Measurements from ENCODE around the gene IFI30. TPM values are rescaled to one million over a fixed set of nuclear protein-coding genes. Genes with fewer than 3 reads are reported as not detected.

The IFI30 gene
- total RNA-seq, 4 donors from 2014 or later: 22.4 to 92.8 (median 42.9) TPM

DNA sequence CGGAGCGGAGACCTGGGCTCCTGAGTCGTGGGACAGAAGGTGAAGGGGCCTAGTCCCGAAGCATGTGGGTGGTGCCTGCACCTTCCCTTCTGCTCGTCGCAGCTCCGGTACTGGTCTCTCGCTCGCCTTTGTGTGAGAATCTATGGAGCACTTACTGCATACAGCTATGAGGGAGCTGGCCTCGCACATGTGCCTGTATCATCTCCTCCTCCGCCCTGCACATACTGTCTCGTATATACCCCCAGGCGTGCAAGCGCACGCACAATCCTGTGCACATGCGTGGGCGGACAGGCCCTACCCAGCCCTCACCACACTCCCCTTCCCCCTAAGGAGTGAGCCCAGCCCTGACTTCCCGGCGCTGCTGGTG is 12.0 kb upstream of the IFI30 start:
- no peaks in the 10 kb centered on the region for H3K9me3 ChIP-seq
- intact Hi-C loops (cut with DNase I): no loop called here
- no peaks in the 10 kb centered on the region for H3K27me3 ChIP-seq
- peaks cover 25 to 49% (median 37%) of the 10 kb centered on the region in 4 donors for H3K36me3 ChIP-seq
- H3K4me3 ChIP-seq: peak overlapping the region; percentile 53 to 61 (median 59)
- WGBS: 55% methylated on average over 15 of the region's 19 CpGs
- H3K4me1 ChIP-seq: peaks cover 29 to 44% (median 36%) of the 10 kb centered on the region in 4 donors
- no peak for DNase-seq (ENCODE audit: extremely low spot score)
- TF ChIP-seq POLR2A (IDR thresholded peaks at IDR 0.05; ENCODE audit: low read depth) (no peak), EP300 (IDR thresholded peaks at IDR 0.05) (no peak), POLR2AphosphoS5 (IDR thresholded peaks at IDR 0.05) (no peak)
- TF ChIP-seq, protein P1, sequence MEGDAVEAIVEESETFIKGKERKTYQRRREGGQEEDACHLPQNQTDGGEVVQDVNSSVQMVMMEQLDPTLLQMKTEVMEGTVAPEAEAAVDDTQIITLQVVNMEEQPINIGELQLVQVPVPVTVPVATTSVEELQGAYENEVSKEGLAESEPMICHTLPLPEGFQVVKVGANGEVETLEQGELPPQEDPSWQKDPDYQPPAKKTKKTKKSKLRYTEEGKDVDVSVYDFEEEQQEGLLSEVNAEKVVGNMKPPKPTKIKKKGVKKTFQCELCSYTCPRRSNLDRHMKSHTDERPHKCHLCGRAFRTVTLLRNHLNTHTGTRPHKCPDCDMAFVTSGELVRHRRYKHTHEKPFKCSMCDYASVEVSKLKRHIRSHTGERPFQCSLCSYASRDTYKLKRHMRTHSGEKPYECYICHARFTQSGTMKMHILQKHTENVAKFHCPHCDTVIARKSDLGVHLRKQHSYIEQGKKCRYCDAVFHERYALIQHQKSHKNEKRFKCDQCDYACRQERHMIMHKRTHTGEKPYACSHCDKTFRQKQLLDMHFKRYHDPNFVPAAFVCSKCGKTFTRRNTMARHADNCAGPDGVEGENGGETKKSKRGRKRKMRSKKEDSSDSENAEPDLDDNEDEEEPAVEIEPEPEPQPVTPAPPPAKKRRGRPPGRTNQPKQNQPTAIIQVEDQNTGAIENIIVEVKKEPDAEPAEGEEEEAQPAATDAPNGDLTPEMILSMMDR (IDR thresholded peaks at IDR 0.05): no peak
- peak overlapping the region in 3 of 4 donors; percentile 80 to 84 (median 84) for H3K27ac ChIP-seq (replicated peaks in 1 of 4)

- no peaks in the 10 kb centered on the region for H3K9me3 ChIP-seq
- no peak for DNase-seq (ENCODE audit: extremely low spot score)
- H3K4me3 ChIP-seq: no peak overlapping the region
- 93% methylated on average over 7 of the region's 7 CpGs for WGBS
- TF ChIP-seq POLR2AphosphoS5 (IDR thresholded peaks at IDR 0.05) (no peak), POLR2A (IDR thresholded peaks at IDR 0.05; ENCODE audit: low read depth) (no peak)
- TF ChIP-seq, protein P1 (IDR thresholded peaks at IDR 0.05): no peak
- intact Hi-C loops (cut with DNase I): no loop called here
- no peak overlapping the region for H3K27ac ChIP-seq (replicated peaks in 1 of 4)
- peaks cover 15 to 28% (median 19%) of the 10 kb centered on the region in 4 donors for H3K4me1 ChIP-seq
- H3K27me3 ChIP-seq: no peaks in the 10 kb centered on the region
- H3K36me3 ChIP-seq: peaks cover 38 to 74% (median 60%) of the 10 kb centered on the region in 4 donors
Measured at GRCh38 chr19:18164072-18164471, 9.5 kb upstream of the IFI30 start.

DNA sequence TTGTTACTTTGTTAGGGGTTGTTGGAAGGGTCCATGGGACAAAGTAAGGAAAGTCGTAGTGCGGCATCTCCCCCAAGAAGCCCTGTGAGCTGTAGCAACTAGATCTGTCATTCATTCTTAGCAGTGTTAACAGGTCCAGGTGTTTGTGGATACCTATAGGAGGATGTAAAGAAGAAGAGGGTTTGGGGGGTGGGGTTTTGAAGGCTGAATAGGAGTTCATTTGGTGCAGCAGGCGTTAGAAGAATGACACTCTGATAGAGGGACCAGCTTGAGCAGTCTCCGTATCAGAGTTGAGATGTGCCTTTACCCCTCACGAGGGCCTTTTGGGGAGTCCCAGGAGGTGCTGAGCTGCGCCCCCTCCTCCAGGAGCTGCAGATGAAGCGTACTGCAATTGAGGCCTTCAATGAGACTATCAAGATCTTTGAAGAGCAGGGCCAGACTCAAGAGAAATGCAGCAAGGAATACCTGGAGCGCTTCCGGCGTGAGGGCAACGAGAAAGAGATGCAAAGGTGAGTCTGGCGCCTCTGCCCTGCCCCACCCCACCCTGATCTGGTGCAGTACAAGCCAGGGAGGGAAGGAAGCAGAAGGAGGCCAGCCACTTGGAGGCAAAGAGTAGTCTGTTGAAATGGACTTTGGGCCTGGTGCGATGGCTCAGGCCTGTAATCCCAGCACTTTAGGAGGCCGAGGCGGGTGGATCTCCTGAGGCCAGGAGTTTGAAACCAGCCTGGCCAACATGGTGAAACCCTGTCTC is 7.6 kb upstream of the IFI30 start:
- Histone ChIP-seq H3K27ac (replicated peaks in 1 of 4) (no peak overlapping the region), H3K4me1 (peaks cover 9 to 20% (median 12%) of the 10 kb centered on the region in 4 donors), H3K4me3 (no peak overlapping the region), H3K27me3 (no peaks in the 10 kb centered on the region), H3K36me3 (peaks cover 43 to 84% (median 69%) of the 10 kb centered on the region in 4 donors), H3K9me3 (no peaks in the 10 kb centered on the region)
- intact Hi-C loops (cut with DNase I): no loop called here
- WGBS: 97% methylated on average over 11 of the region's 15 CpGs
- DNase-seq (ENCODE audit: extremely low spot score): no peak
- no peak for TF ChIP-seq POLR2AphosphoS5 (IDR thresholded peaks at IDR 0.05)
- TF ChIP-seq POLR2A (IDR thresholded peaks at IDR 0.05; ENCODE audit: low read depth): no peak
- TF ChIP-seq, protein P1 (IDR thresholded peaks at IDR 0.05): no peak
- TF ChIP-seq EP300 (IDR thresholded peaks at IDR 0.05): no peak

DNA sequence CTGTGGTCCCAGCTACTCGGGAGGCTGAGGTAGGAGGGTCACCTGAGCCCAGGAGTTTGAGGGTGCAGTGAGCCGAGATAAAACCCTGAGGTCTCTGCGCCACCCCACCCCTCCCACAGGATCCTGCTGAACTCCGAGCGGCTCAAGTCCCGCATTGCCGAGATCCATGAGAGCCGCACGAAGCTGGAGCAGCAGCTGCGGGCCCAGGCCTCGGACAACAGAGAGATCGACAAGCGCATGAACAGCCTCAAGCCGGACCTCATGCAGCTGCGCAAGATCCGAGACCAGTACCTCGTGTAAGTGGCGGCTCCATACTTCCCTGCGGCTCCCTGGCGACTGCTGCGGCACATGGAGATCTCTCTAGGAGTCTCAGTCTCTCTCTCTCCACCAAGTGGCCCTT is 6.6 kb upstream of the IFI30 start:
- no peak for DNase-seq (ENCODE audit: extremely low spot score)
- Histone ChIP-seq H3K4me1 (peaks cover under 1 to 12% (median 6%) of the 10 kb centered on the region in 4 donors), H3K4me3 (no peak overlapping the region), H3K9me3 (no peaks in the 10 kb centered on the region), H3K36me3 (peaks cover 43 to 81% (median 67%) of the 10 kb centered on the region in 4 donors), H3K27ac (replicated peaks in 1 of 4) (no peak overlapping the region), H3K27me3 (no peaks in the 10 kb centered on the region)
- TF ChIP-seq POLR2A (IDR thresholded peaks at IDR 0.05; ENCODE audit: low read depth) (no peak), EP300 (IDR thresholded peaks at IDR 0.05) (no peak), POLR2AphosphoS5 (IDR thresholded peaks at IDR 0.05) (no peak)
- TF ChIP-seq, protein P1 (IDR thresholded peaks at IDR 0.05): no peak
- 89% methylated on average over 17 of the region's 21 CpGs for WGBS
- intact Hi-C loops (cut with DNase I): no loop called here
